Ovary (tissue), 9 donors: ENCODE data around the gene MED7. TPM values are rescaled to one million over a fixed set of nuclear protein-coding genes. Genes with fewer than 3 reads are reported as not detected.

Experiments
- DNase-seq, 5 donors: peaks; one replicate each; pipeline ENCODE4 v3.0.0-alpha.2; 2019 to 2020
- H3K27ac ChIP-seq, 2 donors: fragments of 200-600 bp; one replicate each; pipeline versions ENCODE4 v1.5.1 to v1.8.0; 2019 to 2022
- H3K27me3 ChIP-seq: fragments of 200-600 bp; one replicate; pipeline ENCODE4 v1.8.0; 2022
- H3K36me3 ChIP-seq: fragments of 200-600 bp; sonication (generic); one replicate; pipeline ENCODE4 v1.5.1; 2019
- H3K4me1 ChIP-seq: one replicate; pipeline ENCODE4 v1.8.1; 2013; ENCODE audit warnings: mild to moderate bottlenecking, moderate library complexity; ENCODE audit not compliant: insufficient read depth
- H3K4me3 ChIP-seq: fragments of 200-600 bp; sonication (generic); one replicate; pipeline ENCODE4 v1.5.1; 2017
- H3K9me3 ChIP-seq, 2 donors: fragments of 200-600 bp in 1 of 2; sonication (generic) in 1 of 2; one replicate each; pipeline versions ENCODE4 v1.5.1 to v1.8.1; 2013 to 2019; ENCODE audit warnings: mild to moderate bottlenecking in 1 of 2, moderate library complexity in 1 of 2
- CTCF ChIP-seq, 3 donors: fragments of 450-650 bp in 2 of 3; fragments of 200-600 bp in 1 of 3; IDR thresholded peaks; one replicate each; pipeline versions ENCODE4 v1.5.1 to v1.8.0; 2016 to 2022; ENCODE audit warnings: antibody characterized with exemption in 3 of 3, mild to moderate bottlenecking in 1 of 3
- EP300 ChIP-seq: sonication (generic); formaldehyde crosslinking; IDR thresholded peaks from one replicate; pipeline ENCODE4 v1.6.1; 2017; ENCODE audit warnings: antibody characterized with exemption
- POLR2A ChIP-seq: fragments of 450-650 bp; IDR thresholded peaks from one replicate; pipeline ENCODE4 v1.6.1; 2017; ENCODE audit warnings: antibody characterized with exemption, mild to moderate bottlenecking, moderate library complexity
- WGBS, 3 donors: extraction: QIAGEN DNeasy Blood & Tissue Kit in 1 of 3; methylation state at CpG; one replicate each; pipeline versions ENCODE4 v1.1.5 to v1.1.7; 2013 to 2017; 5-methylcytosine and 5-hydroxymethylcytosine counted together
- intact Hi-C, 4 donors: fragments of 100-400 bp; cut with DNase I; formaldehyde crosslinking; loops; one replicate each; pipeline versions ENCODE4 v1.11.0 to v1.15.1; 2022 to 2023
- polyA plus RNA-seq, 2 donors: library from polyadenylated mRNA; stranded (reverse); fragments of 200-250 nt in 1 of 2; fragments of 350-450 nt in 1 of 2; fragmentation: Illumina TruSeq in 1 of 2; extraction: RNeasy Lipid Tissue Mini Kit (QIAGEN cat#74804) in 1 of 2; gene quantifications; one replicate each; pipeline ENCODE4 v1.2.3, GENCODE V29; 2013 to 2014
- total RNA-seq, 7 donors: library from RNA; depleted of rRNA in 2 of 7; stranded (reverse); fragments of >200 nt in 2 of 7; fragmentation: NEBNext Ultra II Directional in 3 of 7; extraction: Animal tissue kit (Norgen Biotek cat#: 25700) in 3 of 7; gene quantifications; one replicate each; pipeline versions ENCODE4 v1.1.0 to v1.2.4, GENCODE V29; 2016 to 2023
- donor health status: DM: no; HTN: no; CAD: no; lungs with moderate emphysema.
- donor health status: DM: no; HTN: no; CAD: no.
- donor health status: Bipolar disorder and iron deficiency.
- donor health status: DM: yes; HTN: yes; CAD: no.
- donor health status: DM: no; HTN: no; CAD: no.
- donor health status: DM: yes; HTN: yes; CAD: no.

Gene MED7
- total and polyA plus RNA-seq, 9 donors: 7.7 to 15.1 (median 11.5) TPM

GRCh38 chr5:157116483-157116954 lies 26.1 kb downstream of the MED7 start:
- H3K4me3 ChIP-seq: no peak overlapping the region
- H3K4me1 ChIP-seq: no peaks in the 10 kb centered on the region
- no peaks in the 10 kb centered on the region for H3K27me3 ChIP-seq
- no peak overlapping the region for H3K27ac ChIP-seq
- H3K9me3 ChIP-seq: peaks cover 0 to 3% of the 10 kb centered on the region in 2 donors
- no peak for DNase-seq
- intact Hi-C loops: no loop called here
- 69 to 73% (median 69%) methylated on average over 6 of the region's 6 CpGs for WGBS, 3 donors
- no peaks in the 10 kb centered on the region for H3K36me3 ChIP-seq
- no peak for TF ChIP-seq POLR2A
- no peak for TF ChIP-seq EP300
- no peak for TF ChIP-seq CTCF (IDR thresholded peaks at IDR 0.05)

DNA sequence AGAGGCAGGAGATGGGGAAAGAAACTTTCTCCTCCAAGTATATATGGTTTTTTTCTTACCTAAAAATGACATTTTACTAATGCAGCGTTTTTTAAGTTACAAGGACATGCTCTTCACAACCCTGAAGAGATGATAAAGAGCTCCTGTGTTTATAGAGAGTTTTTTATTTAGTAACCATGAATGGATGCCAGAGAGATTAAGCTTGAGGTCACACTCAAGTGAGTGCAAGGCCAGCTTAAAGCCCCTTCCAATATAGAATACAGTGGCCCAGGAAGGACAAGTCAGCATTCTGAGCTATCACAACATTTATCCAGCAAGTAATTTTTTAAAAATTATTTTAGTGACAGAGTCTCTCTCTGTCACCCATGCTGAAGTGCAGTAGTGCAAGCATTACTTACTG lies 27.2 kb downstream of the MED7 start:
- Histone ChIP-seq H3K27me3 (no peaks in the 10 kb centered on the region), H3K36me3 (no peaks in the 10 kb centered on the region), H3K4me3 (no peak overlapping the region), H3K27ac (no peak overlapping the region), H3K4me1 (no peaks in the 10 kb centered on the region), H3K9me3 (no peaks in the 10 kb centered on the region)
- 6 to 32% (median 10%) methylated on average over 1 of the region's 1 CpG for WGBS, 3 donors
- intact Hi-C loops: no loop called here
- no peak for TF ChIP-seq POLR2A
- TF ChIP-seq EP300: no peak
- TF ChIP-seq CTCF (IDR thresholded peaks at IDR 0.05): no peak
- DNase-seq: no peak

DNA sequence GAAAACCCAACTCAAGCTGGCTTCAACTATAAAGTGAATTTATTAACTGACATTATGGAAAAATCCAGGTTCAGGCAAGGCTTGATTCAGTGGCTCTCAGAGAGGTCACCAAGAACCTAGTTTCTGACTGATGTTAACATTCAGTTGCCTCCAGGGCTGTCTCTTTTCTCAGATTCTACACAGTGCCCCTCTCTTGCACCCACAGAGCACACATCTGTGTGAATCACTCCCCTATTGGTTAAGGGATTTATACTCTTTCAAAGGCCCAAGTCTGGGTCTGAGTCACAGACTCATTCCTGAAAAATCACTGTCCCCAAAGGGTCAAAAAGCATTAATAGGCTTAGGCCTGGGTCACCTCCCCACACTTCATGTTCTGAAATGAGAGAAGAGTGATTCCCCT lies 27.7 kb downstream of the MED7 start:
- DNase-seq: no peak
- Histone ChIP-seq H3K4me1 (no peaks in the 10 kb centered on the region), H3K27ac (no peak overlapping the region), H3K4me3 (no peak overlapping the region), H3K9me3 (no peaks in the 10 kb centered on the region), H3K36me3 (no peaks in the 10 kb centered on the region), H3K27me3 (no peaks in the 10 kb centered on the region)
- TF ChIP-seq CTCF (IDR thresholded peaks at IDR 0.05) (no peak), POLR2A (no peak), EP300 (no peak)
- intact Hi-C loops: no loop called here

DNA sequence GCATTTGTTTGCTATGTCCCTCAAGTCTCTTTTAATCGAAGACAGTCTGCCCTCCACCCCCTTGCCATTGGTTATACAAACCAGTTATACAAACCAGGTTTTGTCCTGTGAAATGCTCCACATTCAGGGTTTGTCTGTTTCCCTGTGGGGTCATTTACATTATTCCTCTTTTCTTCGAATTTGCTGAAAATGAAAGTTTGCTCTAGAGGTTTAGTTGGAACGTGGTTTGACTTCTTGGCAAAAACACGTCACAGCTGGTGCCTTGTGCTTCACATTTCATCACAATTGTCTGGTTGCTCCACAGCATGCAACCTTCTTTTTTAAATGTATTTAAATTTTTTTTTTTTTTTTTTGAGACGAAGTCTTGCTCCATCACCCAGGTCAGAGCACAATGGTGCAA lies 29.7 kb downstream of the MED7 start:
- TF ChIP-seq POLR2A: no peak
- Histone ChIP-seq H3K36me3 (no peaks in the 10 kb centered on the region), H3K4me3 (no peak overlapping the region), H3K27ac (no peak overlapping the region), H3K27me3 (no peaks in the 10 kb centered on the region), H3K9me3 (no peaks in the 10 kb centered on the region), H3K4me1 (no peaks in the 10 kb centered on the region)
- intact Hi-C loops: no loop called here
- DNase-seq: no peak
- WGBS, 3 donors: 25 to 41% (median 26%) methylated on average over 5 of the region's 5 CpGs

DNA sequence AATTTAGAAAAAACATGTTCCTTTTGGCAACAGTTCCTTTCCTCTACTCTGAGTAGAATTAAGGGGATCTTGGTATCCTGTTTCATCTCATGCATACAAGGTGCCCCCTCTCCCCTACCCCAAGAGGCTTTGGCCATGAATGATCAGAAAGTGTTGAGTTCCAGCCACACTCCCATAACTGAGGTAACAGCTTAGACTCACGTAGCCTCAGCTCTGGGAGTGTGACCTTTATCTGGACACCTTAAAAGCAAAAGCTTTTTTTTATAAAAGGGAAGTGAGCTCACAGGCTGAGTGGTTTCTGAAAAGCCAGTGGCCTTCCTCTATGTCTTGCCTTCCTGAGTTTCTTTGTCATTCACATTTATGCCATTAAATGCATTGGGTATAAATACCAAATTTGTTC lies 32.9 kb downstream of the MED7 start:
- Histone ChIP-seq H3K36me3 (no peaks in the 10 kb centered on the region), H3K9me3 (no peaks in the 10 kb centered on the region), H3K4me1 (no peaks in the 10 kb centered on the region), H3K27ac (no peak overlapping the region), H3K4me3 (no peak overlapping the region), H3K27me3 (no peaks in the 10 kb centered on the region)
- no peak for TF ChIP-seq CTCF (IDR thresholded peaks at IDR 0.05)
- no peak for TF ChIP-seq EP300
- no peak for TF ChIP-seq POLR2A
- 73 to 80% (median 75%) methylated on average over 1 of the region's 1 CpG for WGBS, 3 donors
- intact Hi-C loops: no loop called here
- no peak for DNase-seq
